ENCODE results near the gene HDAC8.
"Not testable (repeated sequence)": the region's sequence is repeated elsewhere in the genome, so short reads cannot be mapped to it uniquely, and the experiment has no call there.

Gene HDAC8

GRCh38 chrX:72532366-72532765 is 40.3 kb downstream of the HDAC8 start:
- no peak for DNase-seq

- DNase-seq: no peak
These were observed 45.8 kb downstream of the HDAC8 start for GRCh38 chrX:72526534-72527508.

- DNase-seq: no peak
These were observed 73.9 kb downstream of the HDAC8 start for GRCh38 chrX:72498782-72499181.

GRCh38 chrX:72495046-72495445 is 77.6 kb downstream of the HDAC8 start:
- DNase-seq: no peak

GRCh38 chrX:72492499-72492898 is 80.1 kb downstream of the HDAC8 start:
- no peak for DNase-seq

GRCh38 chrX:72490221-72490620 is 82.4 kb downstream of the HDAC8 start:
- not testable (repeated sequence) for DNase-seq

- no peak for DNase-seq
These were observed 85.0 kb downstream of the HDAC8 start for GRCh38 chrX:72487661-72488060.

- DNase-seq: no peak
These were observed 93.0 kb downstream of the HDAC8 start for GRCh38 chrX:72479324-72480274.

- DNase-seq: no peak
These were observed 93.8 kb downstream of the HDAC8 start for GRCh38 chrX:72478853-72479252.

- no peak for DNase-seq
These were observed 94.3 kb downstream of the HDAC8 start for GRCh38 chrX:72478351-72478750.

- no peak for DNase-seq
These were observed 94.9 kb downstream of the HDAC8 start for GRCh38 chrX:72477781-72478181.

- no peak for DNase-seq
These were observed 95.3 kb downstream of the HDAC8 start for GRCh38 chrX:72477376-72477775.

- no peak for DNase-seq
These were observed 96.5 kb downstream of the HDAC8 start for GRCh38 chrX:72475952-72476668.

GRCh38 chrX:72475338-72475737 is 97.3 kb downstream of the HDAC8 start:
- no peak for DNase-seq

- no peak for DNase-seq
These were observed 102.0 kb downstream of the HDAC8 start for GRCh38 chrX:72470532-72471223.

GRCh38 chrX:72470117-72470516 is 102.5 kb downstream of the HDAC8 start:
- no peak for DNase-seq

GRCh38 chrX:72468607-72469006 is 104.0 kb downstream of the HDAC8 start:
- no peak for DNase-seq

- DNase-seq: no peak
These were observed 105.5 kb downstream of the HDAC8 start for GRCh38 chrX:72467135-72467534.

- DNase-seq: no peak
These were observed 106.2 kb downstream of the HDAC8 start for GRCh38 chrX:72466493-72466892.

- no peak for DNase-seq
These were observed 106.8 kb downstream of the HDAC8 start for GRCh38 chrX:72465889-72466288.

GRCh38 chrX:72461766-72462165 is 110.9 kb downstream of the HDAC8 start:
- no peak for DNase-seq

- DNase-seq: no peak
These were observed 111.4 kb downstream of the HDAC8 start for GRCh38 chrX:72461288-72461687.
